HG02943 (cell line): Measurements from ENCODE around the gene CHD6.

Source experiments
- ATAC-seq: cut with Tn5 transposase; IDR thresholded peaks from one replicate; pipeline ENCODE4 v1.9.1; 2021; ENCODE audit warnings: mild to moderate bottlenecking, low read depth, moderate library complexity; ENCODE audit not compliant: unreplicated experiment

CHD6 gene

DNA sequence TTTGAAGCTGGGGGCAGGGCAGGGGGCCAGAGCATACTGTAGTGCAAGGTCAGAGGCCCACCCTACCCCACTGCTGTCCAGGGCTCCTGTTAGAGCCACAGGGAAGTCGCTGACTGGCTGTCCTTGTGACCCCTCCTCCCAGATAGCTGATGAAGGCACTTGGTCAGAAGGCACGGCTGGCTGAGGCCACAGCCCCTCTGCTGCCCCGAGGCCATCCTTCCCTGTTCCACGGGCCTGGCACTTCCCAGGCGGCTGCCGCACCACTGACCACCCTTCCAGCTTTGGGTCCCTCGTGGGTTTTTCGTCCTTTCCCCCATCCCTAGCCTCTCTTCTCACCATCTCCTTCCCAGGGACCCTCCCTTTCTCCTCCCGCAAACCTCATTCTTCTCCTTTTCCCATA is 242.3 kb downstream of the CHD6 start:
- ATAC-seq: no peak

DNA sequence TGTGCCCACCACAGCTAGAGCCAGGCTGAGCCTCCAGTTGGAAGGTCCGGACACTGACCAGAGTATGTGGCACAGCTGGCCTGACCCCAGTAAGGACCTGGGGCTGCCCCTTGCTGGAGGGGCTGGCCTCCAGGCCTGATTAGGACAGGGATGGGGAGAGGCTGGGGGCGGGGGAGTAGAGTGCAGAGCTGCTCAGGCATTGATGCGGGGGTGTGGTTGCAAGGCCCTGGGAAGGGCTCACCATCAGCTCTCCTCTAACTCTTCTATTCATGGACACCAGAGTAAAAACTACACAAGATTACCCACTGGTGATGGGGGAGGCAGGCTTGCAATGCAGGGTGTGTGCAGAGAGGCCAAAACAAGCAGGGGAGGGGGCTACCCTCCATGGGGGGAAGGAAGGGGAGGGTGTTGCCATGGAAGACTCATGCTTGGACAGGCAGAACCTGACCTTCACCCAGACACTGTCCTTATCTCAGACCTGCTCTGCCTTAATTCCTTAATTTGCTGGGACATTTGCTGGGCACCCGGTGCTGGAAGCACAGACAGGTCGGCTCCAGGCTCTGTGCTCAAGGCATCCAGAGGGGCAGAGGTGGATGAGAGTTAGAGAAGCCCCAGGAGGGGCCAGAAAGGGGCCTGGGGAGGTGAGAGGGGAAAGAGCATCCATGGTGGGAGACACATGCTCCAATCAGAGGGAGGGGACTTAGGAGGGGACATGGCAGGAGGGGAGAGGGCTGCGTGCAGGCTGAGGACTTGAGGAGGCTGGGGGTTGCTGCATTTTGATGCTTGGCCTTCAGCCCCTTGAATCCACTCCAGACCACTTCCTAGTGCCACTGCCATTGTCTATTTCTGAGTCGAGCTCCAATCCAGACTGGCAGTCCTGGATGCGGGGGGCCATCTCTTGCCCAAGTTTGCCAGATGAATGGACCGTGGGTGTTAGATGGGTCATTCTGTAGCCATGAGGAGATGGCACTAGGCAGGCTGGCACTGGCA is 244.0 kb downstream of the CHD6 start:
- no peak for ATAC-seq

DNA sequence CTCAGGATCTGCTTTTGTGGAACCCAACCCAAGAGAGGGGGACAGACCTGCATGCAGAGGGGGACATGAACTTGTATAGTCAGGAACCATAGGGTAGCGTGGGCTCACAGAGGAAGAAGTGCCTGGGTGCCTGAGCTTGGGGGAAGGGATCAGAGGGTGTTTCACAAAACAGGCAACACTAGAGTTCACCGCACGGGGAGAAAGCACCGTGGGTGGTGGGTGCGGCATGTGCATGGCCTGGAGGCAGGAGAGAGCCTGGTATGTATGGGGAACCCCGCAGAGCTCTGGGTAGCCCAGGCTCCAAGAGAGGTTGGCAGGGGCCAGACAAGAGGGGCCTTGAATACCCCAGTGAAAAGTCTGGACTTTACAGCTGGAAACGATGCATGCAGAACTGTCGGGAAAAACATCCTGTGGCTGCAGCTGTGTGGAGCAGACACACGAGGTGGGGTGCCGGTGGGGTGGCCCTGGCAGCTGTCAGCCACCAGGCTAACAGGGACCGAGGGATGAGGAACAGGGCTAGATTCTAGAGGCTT is 244.9 kb downstream of the CHD6 start:
- ATAC-seq: no peak

DNA sequence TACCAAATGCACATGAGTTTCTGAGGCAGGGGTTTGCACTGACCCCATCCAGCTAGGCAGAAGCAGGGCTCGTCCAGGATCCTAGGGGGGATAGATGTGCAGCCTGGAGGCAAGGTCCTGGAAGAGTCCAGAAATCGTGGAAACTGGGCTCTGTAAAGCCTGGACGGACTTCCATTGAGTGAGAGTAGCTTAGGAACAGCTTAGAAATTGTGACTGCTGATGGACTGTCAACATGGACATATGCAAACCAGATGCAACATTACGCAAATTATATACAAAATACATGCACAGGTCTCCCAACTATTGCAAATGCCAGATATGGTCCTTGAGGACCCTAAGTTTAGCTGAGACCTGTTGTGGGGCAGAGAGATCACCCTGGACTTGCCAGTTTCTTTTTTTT is 246.8 kb downstream of the CHD6 start:
- ATAC-seq: no peak

DNA sequence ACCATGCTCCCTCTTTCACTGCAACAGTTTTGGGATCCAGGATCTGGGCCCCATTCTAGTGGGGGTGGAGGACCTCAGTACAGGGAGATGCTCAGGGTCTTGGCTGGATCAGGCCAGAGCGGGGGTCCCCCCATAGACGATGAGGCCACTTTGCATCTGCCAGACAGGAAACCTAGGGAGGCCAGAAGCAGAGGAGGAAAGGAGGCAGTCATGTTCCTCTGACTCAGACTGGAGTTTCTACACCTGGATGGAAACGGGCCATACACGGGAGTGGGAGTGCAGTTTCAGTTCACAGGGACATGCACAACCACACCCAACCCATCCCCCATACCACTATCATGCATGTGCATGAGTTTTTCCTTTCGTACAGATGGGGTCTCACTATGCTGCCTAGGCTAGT is 248.0 kb downstream of the CHD6 start:
- no peak for ATAC-seq

DNA sequence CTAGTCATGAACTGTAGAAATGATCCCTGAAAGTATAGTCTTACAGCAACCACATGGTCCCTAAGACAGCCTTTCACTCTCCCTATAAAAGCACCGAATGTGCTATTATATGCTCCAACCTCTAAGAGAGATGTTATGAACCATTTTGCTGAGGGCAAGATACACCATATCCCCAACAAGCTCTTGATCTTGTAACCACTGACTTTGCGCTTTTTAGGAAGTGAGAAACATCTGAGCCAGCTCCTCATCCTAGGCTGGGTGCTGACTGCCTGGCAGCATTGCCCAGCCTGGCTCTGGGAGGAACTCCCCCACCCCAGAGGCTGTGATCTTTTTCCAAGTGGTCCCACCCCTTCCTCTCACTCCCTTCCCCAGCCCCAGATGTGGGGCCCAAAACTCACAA is 248.5 kb downstream of the CHD6 start:
- no peak for ATAC-seq

DNA sequence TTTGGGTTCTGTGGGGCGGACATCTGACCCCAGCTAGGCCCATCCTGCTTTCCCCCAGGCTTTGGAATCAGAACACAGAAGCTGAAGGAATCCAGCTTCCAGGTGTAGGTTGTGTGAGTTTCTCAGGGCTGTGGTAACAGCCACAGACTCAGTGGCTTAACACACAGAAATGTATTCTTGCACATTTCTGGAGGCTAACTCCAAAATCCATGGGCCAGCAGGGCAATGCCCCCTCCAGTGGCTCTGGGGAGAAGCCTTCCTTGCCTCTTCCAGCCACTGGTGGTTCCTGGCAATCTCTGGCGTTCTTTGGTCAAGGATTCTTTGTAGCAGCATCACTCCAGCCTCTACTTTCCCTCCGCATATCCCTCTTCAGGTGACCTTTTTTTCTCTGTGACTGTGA is 250.2 kb downstream of the CHD6 start:
- ATAC-seq: no peak

DNA sequence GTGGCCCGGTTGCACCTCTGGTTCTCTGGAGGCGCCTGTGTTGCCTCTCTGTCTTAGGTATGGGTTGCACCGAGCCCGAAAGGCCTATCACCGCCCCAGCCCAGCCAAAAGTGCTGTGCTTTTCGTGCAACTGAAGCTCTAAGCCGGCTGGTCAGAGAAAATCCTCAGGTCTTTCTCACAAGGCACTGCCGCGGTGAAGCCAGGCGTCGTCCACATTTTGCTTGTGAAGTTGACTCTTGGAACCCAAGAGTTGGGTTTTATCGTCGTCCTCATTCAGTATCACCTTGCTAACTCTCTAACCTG is 250.8 kb downstream of the CHD6 start:
- no peak for ATAC-seq

DNA sequence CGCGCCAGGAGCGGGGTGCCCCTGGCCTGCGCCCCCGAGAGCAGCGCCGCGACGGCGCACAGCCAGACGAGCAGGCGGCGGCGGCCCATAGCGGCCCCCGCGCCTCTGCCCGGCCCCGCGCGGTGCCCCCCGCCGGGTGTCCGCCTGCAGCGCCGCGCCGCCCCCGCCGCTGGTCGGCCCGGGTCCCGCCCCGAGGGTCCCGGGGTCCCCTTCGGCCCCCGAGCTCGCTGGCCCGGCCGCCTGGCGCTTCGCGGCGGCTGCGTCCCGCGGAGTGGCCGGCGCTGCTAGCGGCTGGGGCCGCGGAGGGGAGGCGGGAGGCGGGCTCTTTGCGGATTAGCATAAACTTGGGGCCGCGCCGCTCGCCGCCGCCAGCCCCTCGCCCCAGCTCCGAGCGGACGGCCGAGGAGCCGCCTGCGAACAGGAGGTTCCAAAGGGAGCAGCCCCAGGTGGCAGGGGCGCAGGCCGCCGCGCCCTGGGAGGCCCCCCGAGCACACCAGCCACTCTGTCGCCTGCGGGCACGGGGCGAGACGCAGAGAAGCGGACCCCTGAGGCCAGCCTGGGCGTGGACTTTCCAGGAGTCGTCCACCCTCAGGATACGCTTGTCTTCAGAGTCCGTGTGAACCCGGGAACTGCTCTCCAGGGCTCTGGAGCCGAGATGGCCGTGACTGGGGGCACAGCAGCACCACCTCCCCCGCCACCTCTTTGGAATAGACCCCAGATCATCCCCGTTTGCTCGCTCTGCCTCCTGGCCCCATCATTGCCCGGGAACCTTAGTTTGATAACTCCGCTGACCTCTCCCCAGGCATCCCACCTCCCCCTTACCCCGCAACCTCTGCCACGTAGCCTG is 251.4 kb downstream of the CHD6 start, which contains the start of gene EMILIN3:
EMILIN3 (minus strand) TSS at position 273 of the 847 bp plus-strand sequence; CDS start at position 89, 184 bp downstream.
- ATAC-seq: no peak

DNA sequence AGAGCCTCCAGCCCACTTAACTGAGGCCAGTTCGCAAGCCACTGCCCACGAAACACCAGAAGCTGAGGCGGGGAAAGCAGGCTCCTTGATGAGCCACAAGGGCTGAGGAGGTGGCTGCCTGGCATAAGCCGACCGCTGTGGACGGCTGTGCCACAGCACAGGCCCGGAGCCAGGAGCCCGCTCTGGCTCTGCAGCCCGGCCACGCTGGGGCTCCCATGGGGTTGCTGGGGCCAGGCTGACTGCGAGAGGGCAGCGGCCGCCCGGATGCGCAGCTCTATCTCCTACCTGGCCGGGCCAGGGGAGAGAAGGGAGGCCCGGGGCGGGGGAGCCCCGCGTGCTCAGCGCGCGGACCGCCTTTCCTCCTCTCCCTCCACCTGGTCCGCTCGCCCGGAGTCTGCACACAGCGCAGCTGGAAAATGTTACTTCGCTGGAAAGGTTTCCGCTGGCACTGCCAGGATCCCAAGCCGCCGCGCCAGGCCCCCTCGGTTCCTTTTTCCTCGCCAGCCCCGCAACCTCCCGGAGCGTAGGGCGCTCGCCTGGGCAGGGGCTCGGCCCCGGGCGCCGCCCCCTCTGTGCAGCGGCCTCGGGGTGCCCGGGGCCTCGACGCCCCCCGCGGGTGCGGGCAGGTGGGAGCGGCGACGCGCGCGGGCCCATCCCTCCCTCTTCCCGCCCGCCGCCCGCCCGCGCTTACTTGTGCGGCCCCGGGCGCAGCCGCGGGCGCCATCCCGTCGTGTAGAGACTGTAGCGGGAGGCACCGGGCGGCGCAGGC is 252.2 kb downstream of the CHD6 start:
- no peak for ATAC-seq

DNA sequence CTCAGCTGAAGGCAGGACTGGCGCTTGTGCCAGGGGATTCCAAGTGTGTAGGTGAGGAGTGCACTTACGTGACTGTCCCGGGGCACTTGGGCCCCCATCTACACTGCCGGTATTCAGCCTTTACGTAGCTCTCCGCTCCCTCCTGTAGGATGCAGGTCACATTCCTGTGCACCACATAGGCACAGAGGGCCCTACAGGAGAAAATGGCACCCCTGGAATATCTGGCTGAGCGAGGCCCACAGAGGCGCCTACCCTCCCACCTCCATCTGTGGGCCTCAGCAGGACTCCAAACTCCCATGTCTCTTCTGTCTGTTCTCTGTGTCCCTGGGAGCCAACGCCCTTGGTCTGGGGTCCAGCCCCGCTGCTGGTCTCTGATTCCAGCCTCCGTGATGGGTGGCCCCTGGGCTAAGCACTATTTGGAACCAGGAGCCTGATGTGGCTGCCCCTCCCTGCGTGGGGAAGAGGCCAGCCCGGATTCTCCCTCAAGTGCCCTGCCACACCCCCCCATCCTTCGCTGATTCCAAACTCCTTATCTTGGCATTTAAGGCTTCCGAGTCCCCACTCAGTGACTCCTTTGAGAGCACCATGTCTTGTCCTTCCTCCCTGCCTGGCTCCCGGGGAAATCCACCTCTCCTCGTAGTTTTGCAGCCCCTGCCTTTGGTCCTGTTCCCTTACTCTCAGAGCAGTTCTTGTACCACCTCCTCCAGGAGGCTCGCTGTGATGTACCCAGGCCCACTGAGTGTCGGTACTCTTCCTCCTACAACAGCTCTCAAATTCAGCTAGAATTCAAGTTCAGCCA is 253.0 kb downstream of the CHD6 start:
- no peak for ATAC-seq

DNA sequence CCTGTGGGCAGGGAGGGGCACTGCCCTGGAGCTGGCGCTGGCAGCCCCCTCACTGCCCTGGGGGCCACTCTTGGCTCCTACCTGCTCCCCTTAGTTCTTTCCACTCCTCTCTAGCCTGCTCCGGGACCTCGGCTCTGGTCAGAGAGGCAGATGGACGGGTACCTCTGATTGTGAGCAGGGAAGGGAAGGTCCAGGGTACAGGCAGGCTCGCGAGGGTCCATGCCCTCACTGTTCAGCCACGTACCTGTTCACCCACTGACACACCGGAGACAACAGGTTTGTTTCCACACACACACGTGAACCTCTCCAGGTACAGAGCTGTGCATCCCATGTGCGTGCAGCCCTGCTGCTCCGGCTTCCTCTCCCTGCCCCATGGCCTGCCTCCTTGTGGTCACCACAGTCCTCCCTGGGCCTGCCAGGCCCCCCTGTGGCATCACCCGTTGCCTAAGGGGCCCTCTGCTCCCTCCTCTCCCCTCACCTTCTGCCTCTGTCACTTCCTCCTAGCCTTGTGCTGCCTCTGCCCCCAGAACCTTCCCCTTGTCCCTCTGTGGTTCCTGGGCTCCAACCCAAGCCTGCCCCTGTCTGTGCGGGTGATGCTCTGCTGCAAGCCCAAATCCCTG is 253.8 kb downstream of the CHD6 start:
- ATAC-seq: no peak

DNA sequence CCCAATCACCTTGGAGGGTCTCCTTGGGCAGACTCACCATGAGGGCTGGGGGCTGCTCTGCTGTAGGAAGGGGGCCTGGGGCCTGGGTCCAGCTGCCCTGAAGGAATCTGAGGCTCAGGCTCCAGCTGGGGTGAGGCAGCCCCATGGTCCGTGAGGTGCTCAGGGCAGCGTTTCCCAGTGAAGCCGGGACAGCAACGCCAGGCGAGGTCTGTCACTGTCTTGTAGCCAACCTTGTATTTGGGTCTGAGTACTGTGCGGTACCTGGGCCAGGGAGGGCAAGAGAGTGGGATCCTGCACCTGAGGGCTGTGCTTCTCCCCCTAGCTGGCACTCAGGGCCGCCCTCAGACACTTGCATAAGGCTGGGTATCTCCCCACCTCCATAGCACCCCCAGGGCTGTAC is 254.6 kb downstream of the CHD6 start:
- no peak for ATAC-seq

DNA sequence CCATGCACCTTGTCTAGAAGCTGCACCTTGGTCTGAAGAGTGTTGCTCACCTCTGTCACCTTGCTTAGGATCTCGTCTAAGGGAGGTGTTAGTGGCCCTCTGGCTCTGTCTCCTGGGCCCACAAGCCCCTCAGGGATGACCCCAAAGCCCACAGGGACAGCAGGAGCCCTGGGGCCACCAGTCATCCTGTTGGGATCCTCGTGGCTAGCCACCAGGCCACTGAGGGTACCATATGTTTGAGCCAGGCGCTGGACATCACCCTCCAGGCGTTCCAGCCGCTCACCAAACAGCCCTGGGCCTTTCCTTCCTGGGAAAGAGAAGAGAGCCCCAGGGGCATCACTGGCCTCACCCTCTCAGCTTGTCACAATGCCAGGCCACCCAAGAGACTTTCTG is 255.4 kb downstream of the CHD6 start:
- no peak for ATAC-seq

DNA sequence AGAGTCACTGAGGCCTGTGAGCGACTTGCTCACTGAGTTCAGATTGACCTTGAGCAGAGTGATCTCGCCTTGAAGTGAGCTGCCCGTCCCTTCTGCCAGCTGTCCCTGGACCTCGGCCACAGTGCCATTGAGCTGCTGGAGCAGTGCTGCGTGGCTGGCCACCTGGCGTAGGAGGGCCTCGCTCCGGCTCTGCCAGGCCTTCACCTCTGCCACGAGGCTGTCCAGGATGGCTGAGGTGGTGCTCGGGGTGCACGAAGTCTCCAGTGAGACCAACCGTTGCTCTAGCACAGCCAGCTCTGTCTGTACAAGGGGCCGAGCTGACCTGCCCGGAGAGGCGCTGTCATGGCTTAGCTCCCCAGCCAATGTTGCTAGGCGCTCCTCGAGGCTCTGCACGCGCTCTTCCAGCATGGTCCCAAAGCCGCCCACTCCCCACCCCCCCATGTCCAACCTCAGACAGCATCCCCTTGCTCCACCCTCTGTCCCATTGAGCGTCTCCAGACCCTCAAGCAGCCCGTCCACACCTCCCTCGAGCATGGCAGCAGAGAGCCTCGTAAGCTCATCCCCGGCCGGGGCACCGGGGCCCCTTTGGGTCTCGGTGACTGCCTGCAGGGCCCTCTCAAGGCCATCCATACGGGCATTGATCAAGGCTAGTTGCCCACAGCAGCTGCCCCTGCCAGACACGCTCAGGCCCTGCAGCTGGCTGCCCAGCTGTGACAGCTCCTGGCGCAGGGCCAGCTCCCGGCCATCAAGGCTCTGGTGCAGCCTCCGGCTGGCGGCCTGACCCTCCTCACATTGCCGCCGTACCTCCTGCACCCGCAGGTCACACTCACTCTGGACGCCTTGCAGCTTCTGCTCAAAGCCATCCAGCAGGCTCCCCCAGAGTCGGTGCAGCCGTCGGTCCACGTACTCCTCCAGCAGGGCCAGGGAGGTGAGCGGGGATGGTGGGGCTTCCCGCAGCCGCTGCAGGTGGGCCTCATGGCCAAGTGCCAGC is 256.1 kb downstream of the CHD6 start:
- ATAC-seq: no peak

DNA sequence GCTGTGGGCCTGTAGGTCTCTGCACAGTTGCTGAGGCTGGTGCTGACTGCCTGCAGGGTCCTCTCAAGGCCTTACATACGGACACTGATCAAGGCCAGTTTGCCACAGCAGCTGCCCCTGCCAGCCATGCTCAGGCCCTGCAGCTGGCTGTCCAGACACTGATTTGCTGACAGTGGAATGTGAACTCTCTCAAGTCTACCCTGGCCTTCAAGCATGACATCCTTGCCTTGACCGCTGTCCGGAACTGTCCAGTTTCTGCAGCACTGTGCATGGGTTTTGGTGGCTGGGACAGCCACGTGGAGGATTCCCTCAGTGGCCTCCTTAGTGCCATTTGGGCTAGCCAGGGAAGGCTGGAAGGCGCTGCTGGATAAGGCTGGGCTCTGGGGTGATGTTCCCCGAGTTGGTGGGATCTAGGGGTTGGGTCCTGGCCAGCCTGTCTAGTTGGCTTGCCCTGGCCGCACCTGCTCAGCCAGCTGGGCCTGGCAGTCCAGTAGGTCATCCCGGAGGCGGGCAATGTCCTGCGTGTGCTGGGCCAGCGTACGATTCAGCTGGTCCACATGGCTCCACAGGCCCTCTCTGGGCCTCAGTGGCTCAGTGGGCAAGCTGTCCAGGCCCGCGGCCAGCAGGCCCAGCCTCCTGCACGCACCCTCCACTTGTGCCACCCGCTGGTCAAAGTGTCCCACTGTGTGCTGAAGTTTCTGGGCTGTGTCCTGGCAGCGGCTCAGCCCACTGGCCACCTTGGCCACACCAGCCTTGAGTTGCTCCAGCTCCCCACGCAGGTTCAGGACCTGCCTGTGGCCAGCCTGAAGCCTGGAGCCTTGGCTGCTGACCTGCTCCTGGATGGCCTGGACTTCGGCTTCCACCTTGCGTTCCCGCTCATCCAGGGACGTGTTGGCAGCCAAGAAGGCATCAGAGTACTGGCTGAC is 257.1 kb downstream of the CHD6 start:
- ATAC-seq: no peak

DNA sequence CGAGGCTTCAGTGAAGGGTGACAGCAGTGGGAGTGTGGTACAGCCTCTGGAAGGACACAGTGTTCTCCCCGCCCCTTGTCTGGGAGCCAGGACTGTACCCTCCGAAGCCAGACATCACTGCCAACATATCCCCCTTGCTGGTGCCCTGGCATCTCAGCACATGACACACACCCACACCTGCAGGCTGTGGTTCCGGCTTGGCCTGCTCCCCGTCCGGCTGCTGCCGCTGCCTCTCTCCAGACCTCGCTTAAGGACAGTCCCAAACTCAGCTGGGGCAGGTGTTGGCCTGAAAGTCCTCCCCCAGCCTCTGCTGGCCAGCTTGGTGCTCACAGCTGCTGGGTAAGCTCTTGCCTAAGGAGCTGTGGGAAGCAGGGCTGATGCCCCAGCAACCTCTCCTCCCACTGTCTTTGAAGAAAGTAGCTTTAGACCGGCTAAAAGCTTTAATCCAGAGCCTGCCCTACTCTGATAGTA is 258.6 kb downstream of the CHD6 start:
- ATAC-seq: no peak
